T-helper 1 cell (primary cell): ENCODE results near the gene ACSL1.
A peak's percentile ranks its signal among the peaks of the same experiment; 100 is the strongest.
"Not testable (repeated sequence)": the region's sequence is repeated elsewhere in the genome, so short reads cannot be mapped to it uniquely, and the experiment has no call there.

Experiments used
- DNase-seq, 5 donors: peaks; one replicate each; pipeline ENCODE4 v3.0.0-alpha.2; 2012 to 2020

Gene ACSL1

DNA sequence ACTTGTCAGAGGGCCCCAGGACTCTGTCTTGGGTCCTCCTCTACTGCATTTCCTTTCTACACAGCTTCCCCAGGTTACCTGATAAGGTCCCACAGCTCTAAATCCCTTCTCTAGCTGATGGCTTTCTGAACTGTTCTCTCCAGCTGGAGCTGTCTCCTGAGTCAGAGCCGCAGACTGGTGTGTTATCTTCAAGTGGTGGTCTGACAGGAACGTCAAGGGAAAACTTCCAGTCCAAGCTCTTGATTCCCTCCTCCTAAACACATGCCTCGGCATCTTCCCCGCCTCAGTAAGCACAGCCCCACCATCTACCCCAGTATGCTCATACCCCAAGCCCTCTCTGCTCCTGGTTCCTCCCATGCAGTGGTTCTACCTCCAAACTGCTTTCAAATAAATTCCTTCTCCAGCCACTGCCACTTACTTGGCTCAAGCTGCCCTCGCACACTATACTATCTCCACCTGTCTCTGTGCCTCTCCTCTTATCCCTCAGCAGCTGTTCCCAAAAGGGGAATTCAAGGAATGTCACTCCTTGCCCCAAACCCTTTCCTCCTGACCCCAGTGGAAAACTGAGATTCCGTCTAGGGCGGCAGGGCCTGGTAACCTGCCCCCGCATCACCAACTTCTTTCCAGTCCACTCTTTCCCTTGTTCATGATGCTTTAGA is 74.7 kb downstream of the ACSL1 start:
- DNase-seq, result no peak

DNA sequence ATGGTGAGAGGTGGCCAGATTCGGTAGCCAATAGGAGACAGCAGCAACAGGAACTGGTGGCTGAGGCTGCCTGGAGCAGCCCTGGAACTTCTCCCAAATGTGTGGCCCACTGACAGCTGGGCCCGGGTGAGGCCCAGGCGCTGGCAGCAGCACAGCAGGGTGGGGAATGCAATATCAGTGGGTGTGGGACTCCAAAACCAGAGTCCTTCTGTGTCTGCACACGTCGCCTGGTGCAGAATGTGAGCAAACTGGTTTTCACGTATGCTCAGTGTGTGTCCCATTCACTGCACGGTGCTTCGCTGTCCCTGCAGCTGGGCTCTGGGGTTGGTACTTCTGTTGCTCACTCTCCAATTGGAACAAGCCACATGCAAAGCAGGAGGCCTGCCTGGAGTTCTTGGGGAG is 77.5 kb downstream of the ACSL1 start:
- no peak for DNase-seq

DNA sequence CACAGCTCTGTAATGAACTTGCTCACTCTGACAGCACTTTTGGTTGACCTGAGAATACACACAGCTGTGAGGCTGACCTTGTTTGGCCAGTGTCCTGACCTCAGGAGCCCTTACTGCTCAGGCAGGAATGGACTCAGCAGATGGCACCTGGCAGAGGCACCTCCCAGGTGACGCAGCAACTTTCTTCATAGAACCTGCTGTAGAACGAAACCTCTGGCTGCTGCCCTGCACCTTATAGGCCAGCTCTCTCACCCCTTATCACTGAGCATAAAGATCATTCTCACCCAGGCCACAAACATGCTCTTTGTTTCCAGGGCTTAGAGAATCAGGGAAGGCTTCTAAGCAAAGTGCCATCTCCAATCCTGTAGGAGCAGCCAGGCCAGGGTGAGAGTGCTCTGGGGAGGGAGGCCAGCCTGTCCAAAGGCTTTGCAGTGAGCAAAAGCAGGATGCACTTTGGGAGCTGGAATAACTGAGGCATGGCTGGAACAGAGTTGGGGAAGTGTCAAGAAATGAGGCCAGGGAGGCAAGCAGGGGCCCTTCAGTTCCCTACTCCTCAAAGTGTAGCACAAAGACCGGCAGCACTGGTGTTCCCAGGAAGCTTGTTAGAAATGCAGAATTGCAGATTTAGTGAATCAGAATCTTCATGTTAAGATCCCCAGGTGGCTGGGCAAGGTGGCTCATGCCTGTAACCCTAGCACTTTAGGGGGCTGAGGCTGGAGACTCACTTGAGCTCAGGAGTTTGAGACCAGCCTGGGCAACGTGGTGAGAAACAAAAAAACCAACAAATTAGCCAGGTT is 78.5 kb downstream of the ACSL1 start:
- DNase-seq, result no peak

DNA sequence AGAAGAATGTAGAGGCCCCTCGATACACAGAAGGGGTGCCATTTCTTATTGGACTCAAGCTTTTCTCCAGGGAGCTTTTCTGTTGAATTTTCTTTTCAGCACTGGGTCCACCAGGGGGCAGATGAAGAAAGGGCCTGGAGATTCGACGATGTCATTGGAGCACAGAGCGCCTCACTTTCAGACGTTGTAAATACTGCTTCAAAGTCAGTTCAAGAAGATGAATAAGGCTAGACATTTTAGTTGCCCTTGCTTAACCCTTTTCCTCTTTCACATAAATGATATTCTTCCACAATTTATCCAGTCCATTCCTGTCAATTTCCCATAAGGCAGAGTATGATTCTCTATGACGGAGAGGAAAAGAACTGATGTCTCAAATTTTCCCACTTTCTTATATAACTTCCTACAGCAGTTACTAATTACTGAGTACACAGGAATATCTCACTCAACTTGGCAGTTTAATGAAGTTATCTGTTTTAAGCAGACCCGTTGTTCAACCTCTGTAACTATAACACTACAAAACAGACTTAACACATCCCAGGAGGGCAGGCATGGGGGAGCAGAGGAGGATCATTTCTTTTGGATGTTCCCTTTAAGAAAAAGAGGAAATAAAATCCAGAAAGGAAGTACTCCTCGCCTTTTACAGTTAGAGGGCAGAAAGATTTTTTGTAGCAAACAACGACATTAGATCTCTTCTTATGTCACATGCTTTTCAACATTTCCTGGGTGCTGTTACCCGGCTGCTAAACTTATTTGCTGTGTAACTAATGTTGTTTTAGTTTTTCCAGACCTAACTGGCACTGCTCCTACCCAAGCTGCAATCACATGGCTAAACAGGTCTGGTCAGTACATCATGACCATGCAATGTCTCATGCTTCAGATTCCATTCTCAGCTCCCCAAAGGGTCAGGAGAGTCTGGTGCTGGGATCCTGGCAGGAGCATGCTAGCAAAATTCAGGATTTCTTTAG is 79.7 kb downstream of the ACSL1 start:
- DNase-seq, result peak in 4 of 5 donors; percentile 33 to 67 (median 46)

DNA sequence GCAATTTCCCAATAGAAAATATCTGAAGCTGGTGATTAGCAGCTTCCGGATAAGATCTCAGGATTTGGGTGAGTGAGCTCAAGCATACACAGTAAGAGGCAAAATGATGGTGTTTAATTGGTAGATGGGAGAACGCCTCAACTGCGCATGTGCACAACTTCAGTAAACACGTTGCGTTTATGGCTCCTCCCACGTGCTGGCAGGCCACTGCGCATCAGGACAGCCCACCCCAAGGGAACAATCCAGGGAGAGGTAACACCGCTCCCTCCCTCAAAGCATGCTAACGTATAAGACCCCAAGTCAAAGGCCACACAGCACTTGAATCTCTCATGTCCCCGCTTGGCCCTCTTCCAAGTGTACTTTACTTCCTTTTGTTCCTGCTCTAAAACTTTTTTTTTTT is 81.5 kb downstream of the ACSL1 start:
- DNase-seq, result no peak

DNA sequence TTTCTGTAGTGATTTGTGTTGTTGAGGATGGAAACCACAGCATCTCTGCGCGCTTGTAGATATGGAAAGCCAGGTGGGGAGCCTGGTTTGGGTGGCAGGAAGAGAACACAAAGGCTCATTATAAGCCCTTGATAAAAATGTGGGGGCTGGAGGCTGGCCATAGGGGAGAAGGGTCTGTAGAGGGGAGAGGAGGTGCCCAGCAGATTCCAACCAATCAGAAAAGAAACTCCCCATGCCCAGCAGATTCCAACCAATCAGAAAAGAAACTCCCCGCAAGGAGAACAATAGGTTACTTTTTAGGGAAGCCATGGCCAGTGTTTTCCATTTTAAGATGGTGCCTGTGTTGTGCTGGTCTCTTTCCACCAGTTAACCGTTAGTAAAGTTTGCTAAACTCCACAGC is 82.1 kb downstream of the ACSL1 start:
- DNase-seq, result no peak

DNA sequence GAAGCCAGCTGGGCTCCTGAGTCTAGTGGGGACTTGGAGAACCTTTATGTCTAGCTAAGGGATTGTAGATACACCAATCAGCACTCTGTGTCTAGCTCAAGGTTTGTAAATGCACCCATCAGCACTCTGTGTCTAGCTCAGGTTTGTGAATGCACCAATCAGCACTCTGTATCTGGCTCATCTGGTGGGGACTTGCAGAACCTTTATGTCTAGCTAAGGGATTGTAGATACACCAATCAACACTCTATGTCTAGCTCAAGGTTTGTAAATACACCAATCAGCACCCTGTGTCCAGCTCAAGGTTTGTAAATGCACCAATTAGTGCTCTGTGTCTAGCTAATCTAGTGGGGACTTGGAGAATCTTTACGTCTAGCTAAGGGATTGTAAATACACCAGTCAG is 84.1 kb downstream of the ACSL1 start:
- DNase-seq, result not testable (repeated sequence)

DNA sequence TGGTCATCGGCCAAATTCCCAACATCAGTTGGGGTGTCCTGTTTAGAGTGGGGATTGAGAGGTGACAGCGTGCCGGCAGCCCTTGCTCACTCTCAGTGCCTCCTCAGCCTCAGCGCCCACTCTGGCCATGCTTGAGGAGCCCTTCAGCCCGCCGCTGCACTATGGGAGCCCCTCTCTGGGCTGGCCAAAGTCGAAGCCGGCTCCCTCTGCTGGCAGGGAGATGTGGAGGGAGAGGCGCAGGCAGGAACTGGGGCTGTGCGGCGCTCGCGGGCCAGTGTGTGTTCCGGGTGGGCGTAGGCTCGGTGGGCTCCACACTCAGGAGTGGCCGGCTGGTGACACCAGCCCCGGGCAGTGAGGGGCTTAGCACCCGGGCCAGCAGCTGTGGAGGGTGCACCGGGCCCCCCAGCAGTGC is 84.8 kb downstream of the ACSL1 start:
- no peak for DNase-seq

DNA sequence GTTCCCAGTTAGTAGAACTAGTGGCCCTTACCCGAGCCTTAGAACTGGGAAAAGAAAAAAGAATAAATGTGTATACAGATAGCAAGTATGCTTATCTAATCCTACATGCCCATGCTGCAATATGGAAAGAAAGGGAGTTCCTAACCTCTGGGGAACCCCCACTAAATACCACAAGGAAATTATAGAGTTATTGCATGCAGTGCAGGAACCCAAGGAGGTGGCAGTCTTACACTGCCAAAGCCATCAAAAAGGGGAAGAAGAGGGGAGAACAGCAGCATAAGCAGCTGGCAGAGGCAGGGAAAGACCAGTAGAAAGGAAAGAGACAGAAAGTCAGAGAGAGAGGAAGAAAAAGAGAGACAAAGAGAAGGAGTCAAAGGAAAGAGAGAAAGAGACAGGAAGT is 86.2 kb downstream of the ACSL1 start:
- not testable (repeated sequence) for DNase-seq

DNA sequence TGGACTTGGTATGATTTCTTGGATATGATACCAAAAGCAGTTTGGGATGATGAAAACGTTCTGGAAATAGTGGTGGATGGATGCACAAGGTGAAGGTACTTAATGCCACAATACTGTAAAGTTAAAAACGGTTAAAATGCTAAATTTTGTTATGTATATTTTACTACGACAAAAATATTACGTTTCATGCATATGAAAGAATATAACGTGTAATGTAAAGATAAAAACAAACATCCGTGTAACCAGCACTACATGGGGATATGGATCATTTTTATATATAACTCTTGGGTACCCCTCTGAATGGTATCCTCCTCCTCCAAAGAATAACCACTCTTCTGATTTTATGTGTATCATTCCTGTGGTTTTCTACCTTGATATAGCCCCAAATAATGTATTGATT is 91.0 kb downstream of the ACSL1 start:
- no peak for DNase-seq

DNA sequence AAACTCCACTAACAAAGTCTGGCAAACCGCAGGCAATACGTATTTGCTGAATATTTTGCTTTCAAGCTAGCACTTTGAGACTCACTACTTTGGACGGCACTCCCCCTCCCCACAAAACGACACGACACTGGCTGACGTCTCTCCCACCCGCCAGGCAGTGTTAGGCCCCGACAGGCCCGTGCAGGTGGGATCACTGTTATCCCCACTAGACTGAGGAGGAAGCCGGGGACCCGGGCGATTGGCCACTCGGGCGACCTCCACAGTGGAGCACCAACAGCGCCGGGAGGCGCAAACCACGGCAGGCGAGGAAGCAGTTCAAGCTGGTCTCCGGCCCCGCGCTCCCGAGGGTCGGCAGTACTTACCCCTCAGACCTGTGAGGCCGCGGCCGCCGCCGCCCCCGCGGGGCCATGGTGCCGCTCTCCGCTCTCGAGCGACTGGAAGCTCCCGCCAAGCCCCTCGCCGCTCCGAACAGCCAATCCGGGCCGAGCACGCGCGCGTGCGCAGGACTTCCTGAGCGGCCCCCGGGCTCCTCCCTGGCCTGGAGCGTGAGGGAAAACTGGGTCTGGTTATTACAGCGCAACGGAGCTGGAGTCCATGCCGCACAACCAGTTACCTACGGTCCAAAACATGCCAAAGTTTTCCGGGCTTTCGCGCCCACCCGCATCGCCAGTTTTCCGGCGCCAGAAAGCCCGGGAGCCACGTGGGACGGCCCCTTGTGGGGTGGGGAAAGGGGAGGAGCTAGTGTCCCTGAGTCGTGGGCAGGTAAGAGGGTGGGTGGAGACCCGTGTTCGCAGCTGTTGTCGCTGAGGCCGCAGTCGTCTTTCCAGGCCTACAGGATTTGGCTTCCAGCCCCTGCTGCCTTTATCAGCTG is 91.9 kb downstream of the ACSL1 start, which contains the start of gene CENPU:
CENPU (minus strand) TSS at position 443 of the 871 bp plus-strand sequence; CDS start at position 409, 34 bp downstream.
- peak; percentile 86 to 98 (median 93) for DNase-seq

DNA sequence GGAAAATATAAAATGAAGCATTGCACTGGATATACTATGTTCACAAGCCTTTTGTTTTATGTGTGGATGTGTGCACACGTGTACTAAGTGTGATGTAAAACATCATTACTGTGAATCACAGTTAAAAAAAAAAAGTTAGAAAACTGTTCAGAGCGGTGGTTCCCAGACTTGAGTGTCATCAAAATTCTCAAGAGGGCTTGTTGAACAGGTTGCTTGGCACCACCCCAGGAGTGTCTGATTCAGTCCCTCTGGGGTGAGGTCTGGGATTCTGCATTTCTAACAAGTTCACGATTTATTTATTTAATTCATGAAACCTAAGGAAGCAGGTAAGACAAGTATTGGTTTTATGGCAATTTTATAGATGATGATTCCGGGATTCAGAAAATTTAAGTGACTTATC is 93.6 kb downstream of the ACSL1 start:
- DNase-seq, result no peak

DNA sequence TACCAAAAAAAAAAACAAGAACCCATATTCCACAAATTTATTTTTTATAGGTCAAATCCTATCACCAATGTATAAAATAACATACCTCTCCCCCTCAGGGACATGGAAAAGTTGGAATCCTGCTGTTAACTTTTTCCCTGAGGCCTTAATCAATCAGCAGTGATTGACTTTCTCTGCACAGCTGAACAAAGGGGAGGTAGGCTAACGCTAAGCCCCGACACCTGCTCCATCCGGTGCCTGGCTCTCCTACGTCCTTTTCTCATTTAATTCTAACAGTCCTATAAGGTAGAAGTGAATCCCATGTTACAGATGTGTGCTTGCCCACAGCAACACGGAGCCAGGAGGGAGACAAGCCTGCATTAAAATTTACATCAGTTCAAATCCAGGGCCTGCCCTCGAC is 94.7 kb downstream of the ACSL1 start:
- no peak for DNase-seq

DNA sequence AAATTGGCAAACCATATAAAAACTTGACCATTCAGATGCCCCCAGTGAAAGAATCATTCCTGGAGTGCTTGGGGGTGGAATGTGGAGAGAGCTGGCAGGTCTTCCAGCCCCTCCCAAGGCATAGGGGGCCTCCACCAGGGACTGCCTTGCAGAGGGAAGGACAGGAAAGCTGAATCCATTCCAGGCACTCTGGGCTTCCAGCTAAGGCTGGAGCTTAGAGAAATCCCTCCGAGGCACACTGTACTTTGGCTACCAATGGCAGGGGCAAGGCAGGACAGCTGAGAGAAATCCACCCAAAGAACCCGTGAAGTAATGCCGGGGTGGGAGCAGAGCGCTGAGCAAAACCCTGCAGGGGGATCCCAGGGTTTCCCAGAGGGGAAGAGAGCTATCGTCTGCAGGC is 95.8 kb downstream of the ACSL1 start:
- DNase-seq, result no peak

DNA sequence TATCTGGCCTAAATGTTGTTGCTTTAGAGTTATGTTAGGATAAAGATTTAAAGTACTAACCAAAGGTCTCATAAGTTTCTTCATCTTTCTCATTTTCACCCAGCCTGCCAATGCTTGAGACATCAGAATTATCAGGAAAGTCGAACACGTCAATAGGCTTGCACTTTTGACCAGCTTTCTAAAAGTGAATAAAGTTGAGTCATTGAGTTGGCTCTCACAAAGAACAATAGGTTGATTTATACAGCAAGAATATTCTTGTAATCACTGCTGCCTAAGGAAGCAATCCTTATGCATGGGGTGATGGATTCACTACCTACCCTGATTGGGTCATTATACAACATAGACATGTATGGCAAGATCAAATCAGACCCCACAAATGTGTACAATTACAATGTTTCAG is 96.9 kb downstream of the ACSL1 start:
- DNase-seq, result no peak

DNA sequence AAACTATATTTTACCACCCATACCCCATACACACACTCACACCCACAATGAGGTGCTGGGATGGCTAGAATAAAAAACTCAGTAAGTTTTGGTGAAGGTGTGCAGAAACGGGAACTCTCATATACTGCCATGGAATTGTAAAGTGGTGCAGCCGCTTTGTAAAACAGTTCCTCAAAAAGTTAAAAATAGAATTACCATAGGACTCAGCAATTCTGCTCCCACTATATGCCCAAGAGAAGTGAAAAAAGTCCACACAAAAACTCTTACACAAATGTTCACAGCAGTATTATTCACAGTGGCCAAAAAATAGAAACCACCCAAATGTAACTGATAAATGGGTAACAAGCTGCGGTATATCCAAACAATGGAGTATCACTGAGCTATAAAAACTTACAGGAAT is 98.3 kb downstream of the ACSL1 start:
- no peak for DNase-seq

DNA sequence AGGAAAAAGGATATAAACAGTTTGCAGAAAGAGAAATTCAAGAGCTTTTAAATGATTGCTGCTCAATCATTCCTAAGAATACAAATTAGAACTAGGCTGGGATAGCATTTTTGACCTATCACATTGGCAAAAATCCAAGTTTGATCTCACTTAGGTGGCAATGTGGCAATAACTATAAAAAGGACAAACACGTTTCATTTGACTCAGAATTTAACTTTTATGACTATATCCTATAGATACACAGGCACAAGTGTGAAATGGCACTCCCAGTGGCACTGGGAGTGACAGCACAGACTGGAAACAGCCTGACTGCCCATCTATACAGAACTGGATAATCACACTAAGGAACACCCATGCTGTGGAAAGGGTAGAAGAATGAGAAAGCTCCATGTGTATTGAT is 103.0 kb downstream of the ACSL1 start:
- no peak for DNase-seq

DNA sequence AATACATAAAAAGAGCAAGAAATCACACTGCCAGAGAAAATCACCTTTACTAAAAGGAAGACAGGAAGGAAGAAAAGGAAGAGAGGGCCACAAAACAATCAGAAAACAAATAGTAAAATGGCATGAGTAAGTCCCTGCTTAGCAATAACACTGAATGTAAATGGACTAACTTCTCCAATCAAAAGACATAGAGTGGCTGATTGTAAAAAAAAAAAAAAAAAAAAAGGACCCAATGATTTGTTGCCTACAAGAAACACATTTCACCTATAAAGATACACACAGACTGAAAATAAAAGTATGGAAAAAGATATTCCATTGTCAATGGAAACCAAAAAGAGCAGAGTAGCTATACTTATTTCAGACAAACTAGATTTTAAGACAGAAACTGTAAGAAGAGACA is 104.5 kb downstream of the ACSL1 start:
- no peak for DNase-seq

DNA sequence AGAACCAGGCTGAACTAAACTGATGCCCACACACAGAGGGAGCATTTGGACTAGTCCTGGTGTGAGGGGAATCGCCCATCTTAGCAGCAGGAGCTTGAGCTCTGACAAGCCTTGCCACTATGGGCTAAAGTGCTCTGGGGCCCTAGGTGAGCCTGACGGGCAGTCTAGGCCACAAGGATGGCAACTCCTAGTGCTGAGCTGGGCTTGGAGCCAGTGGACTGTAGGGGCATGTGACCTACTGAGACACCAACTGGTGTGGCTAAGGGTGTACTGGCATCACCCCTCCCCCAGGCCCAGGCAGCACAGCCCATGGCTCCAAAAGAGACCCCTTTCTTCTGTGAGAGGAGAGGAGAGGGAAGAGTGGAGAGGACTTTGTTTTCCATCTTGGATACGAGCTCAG is 106.4 kb downstream of the ACSL1 start:
- no peak for DNase-seq

DNA sequence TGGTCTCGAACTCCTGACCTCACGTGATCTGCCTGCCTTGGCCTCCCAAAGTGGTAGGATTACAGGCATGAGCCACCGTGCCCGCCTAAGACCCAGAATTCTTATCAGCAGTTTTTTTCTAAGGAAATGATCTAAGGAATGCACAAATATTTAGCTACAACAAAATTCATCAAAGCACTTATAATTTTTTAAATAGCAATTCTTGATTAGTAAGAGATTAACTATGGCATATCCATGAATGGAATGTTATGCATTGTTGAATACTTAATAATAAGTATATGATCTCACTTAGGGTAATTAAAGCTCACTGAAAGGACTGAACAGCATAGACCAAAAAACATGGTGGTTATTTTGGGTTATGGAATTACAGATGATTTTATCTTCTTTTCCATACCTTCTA is 110.2 kb downstream of the ACSL1 start:
- DNase-seq, result no peak

DNA sequence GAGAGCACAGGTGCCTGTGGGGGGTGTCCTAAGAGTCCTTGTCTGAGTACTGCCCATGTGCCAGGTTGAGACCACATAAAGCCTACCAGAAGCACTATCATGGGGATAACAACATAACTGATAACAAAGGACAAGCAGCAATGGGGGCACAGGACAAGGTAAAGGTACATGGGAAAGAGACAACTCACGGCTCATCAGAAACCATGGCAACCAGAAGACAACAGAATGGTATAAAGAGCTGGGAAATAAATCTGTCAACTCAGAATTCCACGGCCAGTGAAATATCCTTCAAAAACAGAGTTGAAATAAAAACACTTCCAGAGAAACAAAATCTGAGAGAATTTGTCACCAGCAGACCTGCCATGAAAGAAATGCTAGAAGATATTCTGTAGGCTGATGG is 111.9 kb downstream of the ACSL1 start:
- no peak for DNase-seq

DNA sequence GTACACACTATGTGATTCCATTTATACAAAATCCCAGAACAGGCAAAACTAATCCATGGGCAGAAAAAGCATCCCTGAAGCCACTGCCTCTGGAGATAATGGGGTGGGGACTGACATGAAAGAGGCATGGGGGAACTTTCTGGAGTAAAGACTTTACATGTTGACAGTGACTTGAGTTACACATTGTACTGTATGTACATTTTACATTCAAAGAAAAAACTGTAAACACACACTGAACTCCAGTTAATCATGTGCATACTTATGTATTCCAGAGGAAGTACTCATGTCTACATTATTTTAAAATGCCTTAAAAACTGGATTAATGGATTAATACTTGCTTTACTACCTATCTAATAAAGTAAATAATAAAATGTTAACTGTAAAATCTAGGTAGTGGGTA is 113.4 kb downstream of the ACSL1 start:
- no peak for DNase-seq
